HL-60 (cell line): ENCODE data around the gene KCNJ6.

Experiments used
- DNase-seq, 2 experiments: peaks; one replicate each; pipeline ENCODE4 v3.0.0-alpha.2; 2010 to 2020; ENCODE audit warnings: low read depth in 1 of 2, low spot score in 1 of 2
- H3K27ac ChIP-seq: fragments of 250-450 bp; sonication (Bioruptor Pico); replicated peaks from 2 replicates; pipeline ENCODE4 v1.5.1; 2020; ENCODE audit warnings: mild to moderate bottlenecking, moderate library complexity
- H3K27me3 ChIP-seq: fragments of 250-450 bp; sonication (Bioruptor Pico); 2 replicates; pipeline ENCODE4 v1.5.1; 2021; ENCODE audit warnings: mild to moderate bottlenecking, moderate library complexity; ENCODE audit not compliant: insufficient read depth, poor library complexity, severe bottlenecking
- H3K4me3 ChIP-seq: replicated peaks from 2 replicates; pipeline ENCODE4 v1.5.1; 2011; ENCODE audit warnings: mild to moderate bottlenecking, control low read depth, low read length; ENCODE audit not compliant: insufficient read depth
- CTCF ChIP-seq: IDR thresholded peaks from one replicate; pipeline ENCODE4 v1.5.1; 2011; ENCODE audit warnings: low read length, control low read depth, inconsistent platforms; ENCODE audit not compliant: insufficient read depth
- GABPA ChIP-seq: IDR thresholded peaks from 2 replicates; pipeline ENCODE4 v1.6.1; 2012; ENCODE audit warnings: low read depth
- POLR2AphosphoS5 ChIP-seq: IDR thresholded peaks from 2 replicates; pipeline ENCODE4 v1.6.1; 2012; ENCODE audit warnings: low read depth
- REST ChIP-seq: IDR thresholded peaks from 2 replicates; pipeline ENCODE4 v1.6.1; 2012; ENCODE audit warnings: low read depth; ENCODE audit not compliant: insufficient replicate concordance
- SPI1 ChIP-seq: IDR thresholded peaks from 2 replicates; pipeline ENCODE4 v1.6.1; 2012; ENCODE audit warnings: low read depth, mild to moderate bottlenecking, borderline replicate concordance

The KCNJ6 gene

GRCh38 chr21:37751268-37751975 lies 164.8 kb downstream of the KCNJ6 start:
- DNase-seq, result no peak
- H3K27me3 ChIP-seq, result peaks cover 3% of the 10 kb centered on the region
- TF ChIP-seq REST (no peak), SPI1 (no peak), CTCF (no peak), POLR2AphosphoS5 (no peak), GABPA (no peak)

GRCh38 chr21:37749132-37749531 lies 167.1 kb downstream of the KCNJ6 start:
- DNase-seq, result no peak
- TF ChIP-seq REST (no peak), CTCF (no peak), POLR2AphosphoS5 (no peak), SPI1 (no peak), GABPA (no peak)
- peaks cover 3% of the 10 kb centered on the region for H3K27me3 ChIP-seq
- H3K4me3 ChIP-seq, result no peak overlapping the region
- no peak overlapping the region for H3K27ac ChIP-seq

More at GRCh38 chr21:37751268-37751975, 164.8 kb downstream of the KCNJ6 start:
- Histone ChIP-seq H3K4me3 (no peak overlapping the region), H3K27ac (no peak overlapping the region)

- Histone ChIP-seq H3K4me3 (no peak overlapping the region), H3K27me3 (peaks cover 3% of the 10 kb centered on the region), H3K27ac (no peak overlapping the region)
- no peak for DNase-seq
- TF ChIP-seq SPI1 (no peak), POLR2AphosphoS5 (no peak), REST (no peak), CTCF (no peak), GABPA (no peak)
These were observed 167.9 kb downstream of the KCNJ6 start for GRCh38 chr21:37748351-37748750.
